ENCODE data around the gene RAPSN.

Gene RAPSN

GRCh38 chr11:47469361-47470179, 20.6 kb upstream of the RAPSN start:
- Histone ChIP-seq H3K27ac (ENCODE audit: low read length, poor library complexity, severe bottlenecking) (peak overlapping the region; percentile 18), H2BK120ac (ENCODE audit: low read depth, low read length) (no peak overlapping the region), H3K4ac (ENCODE audit: low read depth in 1 of 2, low read length in 2 of 2) (no peak overlapping the region), H3K4me3 (ENCODE audit: insufficient read depth in 1 of 2, low read depth in 1 of 2, low read length in 2 of 2) (no peak overlapping the region), H3K23ac (ENCODE audit: low read length in 2 of 2) (no peak overlapping the region), H3K27me3 (ENCODE audit: control insufficient read depth in 1 of 2, insufficient read depth in 1 of 2, low read length in 2 of 2) (no peaks in the 10 kb centered on the region), H3K14ac (ENCODE audit: low read length in 2 of 2) (no peak overlapping the region), H2AK5ac (ENCODE audit: low read length, severe bottlenecking) (no peak overlapping the region), H4K8ac (ENCODE audit: low read length) (no peak overlapping the region), H3K9me3 (ENCODE audit: control insufficient read depth, low read length) (no peaks in the 10 kb centered on the region), H3K4me2 (ENCODE audit: low read length, poor library complexity, severe bottlenecking) (no peak overlapping the region), H2BK15ac (ENCODE audit: low read depth, poor library complexity, severe bottlenecking) (no peak overlapping the region), H3K4me1 (ENCODE audit: control insufficient read depth, insufficient read depth, low read depth, low read length) (peaks cover 26% of the 10 kb centered on the region), H2BK5ac (ENCODE audit: low read depth, low read length, poor library complexity, severe bottlenecking) (no peak overlapping the region), H3K79me1 (replicated peaks; ENCODE audit: low read length, poor library complexity, severe bottlenecking) (peaks cover 12% of the 10 kb centered on the region), H2BK12ac (ENCODE audit: low read length in 2 of 2) (no peak overlapping the region), H3K18ac (ENCODE audit: low read depth in 1 of 2, low read length in 2 of 2) (no peak overlapping the region), H3K36me3 (ENCODE audit: control insufficient read depth in 1 of 2, insufficient read depth in 2 of 2, low read depth in 1 of 2, low read length in 2 of 2) (peaks cover 41 to 73% of the 10 kb centered on the region in 2 experiments), H3K9ac (ENCODE audit: low read length) (no peak overlapping the region), H4K91ac (ENCODE audit: low read length) (no peak overlapping the region), H2AFZ (ENCODE audit: low read depth, low read length) (no peak overlapping the region)
- WGBS, result 95% methylated on average over 7 of the region's 7 CpGs
- DNase-seq, result no peak

DNA sequence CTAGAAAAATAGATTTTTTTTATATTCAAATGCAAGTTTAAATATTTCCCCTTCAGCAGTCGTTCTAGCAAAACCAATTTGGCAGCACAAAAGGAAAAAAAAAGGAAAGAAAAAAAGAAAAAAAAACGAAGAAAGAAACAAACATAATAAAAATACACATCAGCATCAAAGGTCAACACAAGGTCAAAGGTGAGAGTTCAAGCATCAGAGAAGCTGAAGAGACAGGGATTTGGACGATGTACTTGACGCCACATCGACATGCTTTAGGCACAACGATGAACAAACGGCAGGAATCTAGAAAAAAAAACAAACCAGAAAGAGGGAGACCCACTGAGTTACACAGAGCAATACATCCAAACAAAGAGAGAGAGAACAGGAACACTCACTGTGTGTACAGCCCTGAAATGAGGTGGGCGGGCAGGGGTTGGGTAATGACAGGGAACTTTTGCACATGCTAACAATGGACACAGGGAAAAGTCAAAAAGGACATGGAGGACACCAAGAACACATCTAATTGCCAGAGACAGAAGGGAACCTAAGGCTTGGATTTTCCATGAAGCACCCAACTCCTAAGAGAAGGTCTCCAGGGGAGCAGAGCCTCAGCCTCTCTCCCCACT, 19.8 kb upstream of the RAPSN start:
- Histone ChIP-seq H4K91ac (ENCODE audit: low read length) (no peak overlapping the region), H3K27ac (ENCODE audit: low read length, poor library complexity, severe bottlenecking) (peak overlapping the region; percentile 18), H2BK5ac (ENCODE audit: low read depth, low read length, poor library complexity, severe bottlenecking) (no peak overlapping the region), H3K18ac (ENCODE audit: low read depth in 1 of 2, low read length in 2 of 2) (no peak overlapping the region), H3K27me3 (ENCODE audit: control insufficient read depth in 1 of 2, insufficient read depth in 1 of 2, low read length in 2 of 2) (no peaks in the 10 kb centered on the region), H4K8ac (ENCODE audit: low read length) (no peak overlapping the region), H3K4me3 (ENCODE audit: insufficient read depth in 1 of 2, low read depth in 1 of 2, low read length in 2 of 2) (no peak overlapping the region), H2BK12ac (ENCODE audit: low read length in 2 of 2) (no peak overlapping the region), H2BK120ac (ENCODE audit: low read depth, low read length) (no peak overlapping the region), H3K14ac (ENCODE audit: low read length in 2 of 2) (no peak overlapping the region), H3K23ac (ENCODE audit: low read length in 2 of 2) (no peak overlapping the region), H3K36me3 (ENCODE audit: control insufficient read depth in 1 of 2, insufficient read depth in 2 of 2, low read depth in 1 of 2, low read length in 2 of 2) (peaks cover 45 to 70% of the 10 kb centered on the region in 2 experiments), H2BK15ac (ENCODE audit: low read depth, poor library complexity, severe bottlenecking) (no peak overlapping the region), H3K9ac (ENCODE audit: low read length) (no peak overlapping the region), H3K4me2 (ENCODE audit: low read length, poor library complexity, severe bottlenecking) (no peak overlapping the region), H3K9me3 (ENCODE audit: control insufficient read depth, low read length) (no peaks in the 10 kb centered on the region), H3K4ac (ENCODE audit: low read depth in 1 of 2, low read length in 2 of 2) (no peak overlapping the region), H3K4me1 (ENCODE audit: control insufficient read depth, insufficient read depth, low read depth, low read length) (peaks cover 32% of the 10 kb centered on the region), H3K79me1 (replicated peaks; ENCODE audit: low read length, poor library complexity, severe bottlenecking) (peaks cover 12% of the 10 kb centered on the region), H2AFZ (ENCODE audit: low read depth, low read length) (no peak overlapping the region), H2AK5ac (ENCODE audit: low read length, severe bottlenecking) (no peak overlapping the region)
- WGBS, result 83% methylated on average over 6 of the region's 8 CpGs
- DNase-seq, result no peak

DNA sequence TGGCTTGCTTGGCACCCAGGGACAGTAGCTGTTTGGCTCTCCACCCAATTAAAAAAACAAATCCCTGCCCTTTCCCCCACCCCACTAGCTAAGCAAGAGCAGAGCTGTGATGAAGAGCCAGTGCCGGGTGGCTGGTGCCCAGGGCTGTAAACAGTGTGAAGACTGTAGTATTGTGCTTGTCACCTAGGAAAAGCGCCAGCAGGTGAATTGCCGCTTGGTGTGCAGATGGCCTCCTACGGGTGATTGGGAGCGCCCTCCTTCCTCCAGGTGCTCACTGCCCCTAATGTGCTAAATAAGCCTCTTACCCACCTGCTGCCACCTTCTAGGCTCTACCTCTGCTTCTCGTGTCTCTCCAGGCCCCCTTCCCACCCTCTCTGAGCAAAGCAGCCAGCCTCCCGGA, 18.4 kb upstream of the RAPSN start:
- 91% methylated on average over 7 of the region's 7 CpGs for WGBS
- H2BK12ac ChIP-seq (ENCODE audit: low read length in 2 of 2), result no peak overlapping the region
- peak overlapping the region in 1 of 2 experiments; percentile 61 for H3K4me3 ChIP-seq (ENCODE audit: insufficient read depth in 1 of 2, low read depth in 1 of 2, low read length in 2 of 2)

GRCh38 chr11:47466701-47467250, 17.8 kb upstream of the RAPSN start:
- no peak overlapping the region for H2AFZ ChIP-seq (ENCODE audit: low read depth, low read length)
- H3K4me1 ChIP-seq (ENCODE audit: control insufficient read depth, insufficient read depth, low read depth, low read length), result peaks cover 32% of the 10 kb centered on the region
- DNase-seq, result no peak
- H2BK15ac ChIP-seq (ENCODE audit: low read depth, poor library complexity, severe bottlenecking), result no peak overlapping the region
- H4K8ac ChIP-seq (ENCODE audit: low read length), result no peak overlapping the region
- no peak overlapping the region for H2AK5ac ChIP-seq (ENCODE audit: low read length, severe bottlenecking)
- H2BK120ac ChIP-seq (ENCODE audit: low read depth, low read length), result no peak overlapping the region
- no peaks in the 10 kb centered on the region for H3K9me3 ChIP-seq (ENCODE audit: control insufficient read depth, low read length)
- peak overlapping the region in 1 of 2 experiments; percentile 23 for H2BK12ac ChIP-seq (ENCODE audit: low read length in 2 of 2)
- H3K18ac ChIP-seq (ENCODE audit: low read depth in 1 of 2, low read length in 2 of 2), result peak overlapping the region in 1 of 2 experiments; percentile 64
- H3K4ac ChIP-seq (ENCODE audit: low read depth in 1 of 2, low read length in 2 of 2), result no peak overlapping the region
- H3K27me3 ChIP-seq (ENCODE audit: control insufficient read depth in 1 of 2, insufficient read depth in 1 of 2, low read length in 2 of 2), result no peaks in the 10 kb centered on the region
- H4K91ac ChIP-seq (ENCODE audit: low read length), result no peak overlapping the region
- peak overlapping the region in 1 of 2 experiments; percentile 61 for H3K4me3 ChIP-seq (ENCODE audit: insufficient read depth in 1 of 2, low read depth in 1 of 2, low read length in 2 of 2)
- H3K9ac ChIP-seq (ENCODE audit: low read length), result peak overlapping the region; percentile 81
- H3K79me1 ChIP-seq (replicated peaks; ENCODE audit: low read length, poor library complexity, severe bottlenecking), result peaks cover 15% of the 10 kb centered on the region
- peak overlapping the region; percentile 72 for H3K27ac ChIP-seq (ENCODE audit: low read length, poor library complexity, severe bottlenecking)
- WGBS, result 87% methylated on average over 4 of the region's 4 CpGs
- no peak overlapping the region for H2BK5ac ChIP-seq (ENCODE audit: low read depth, low read length, poor library complexity, severe bottlenecking)
- H3K23ac ChIP-seq (ENCODE audit: low read length in 2 of 2), result peak overlapping the region in 1 of 2 experiments; percentile 32
- no peak overlapping the region for H3K14ac ChIP-seq (ENCODE audit: low read length in 2 of 2)
- peaks cover 43 to 60% of the 10 kb centered on the region in 2 experiments for H3K36me3 ChIP-seq (ENCODE audit: control insufficient read depth in 1 of 2, insufficient read depth in 2 of 2, low read depth in 1 of 2, low read length in 2 of 2)
- H3K4me2 ChIP-seq (ENCODE audit: low read length, poor library complexity, severe bottlenecking), result peak overlapping the region; percentile 18

More for the DNA sequence above, 18.4 kb upstream of the RAPSN start:
- peak overlapping the region; percentile 72 for H3K27ac ChIP-seq (ENCODE audit: low read length, poor library complexity, severe bottlenecking)
- no peak overlapping the region for H2AFZ ChIP-seq (ENCODE audit: low read depth, low read length)
- H2BK15ac ChIP-seq (ENCODE audit: low read depth, poor library complexity, severe bottlenecking), result no peak overlapping the region
- H4K91ac ChIP-seq (ENCODE audit: low read length), result no peak overlapping the region
- peak overlapping the region in 1 of 2 experiments; percentile 89 for H3K23ac ChIP-seq (ENCODE audit: low read length in 2 of 2)
- no peak for DNase-seq
- no peak overlapping the region for H3K4me2 ChIP-seq (ENCODE audit: low read length, poor library complexity, severe bottlenecking)
- no peak overlapping the region for H4K8ac ChIP-seq (ENCODE audit: low read length)
- H3K9me3 ChIP-seq (ENCODE audit: control insufficient read depth, low read length), result no peaks in the 10 kb centered on the region
- peaks cover 17% of the 10 kb centered on the region for H3K79me1 ChIP-seq (replicated peaks; ENCODE audit: low read length, poor library complexity, severe bottlenecking)
- H2BK5ac ChIP-seq (ENCODE audit: low read depth, low read length, poor library complexity, severe bottlenecking), result no peak overlapping the region
- H3K9ac ChIP-seq (ENCODE audit: low read length), result peak overlapping the region; percentile 81
- no peak overlapping the region for H2BK120ac ChIP-seq (ENCODE audit: low read depth, low read length)
- no peak overlapping the region for H3K18ac ChIP-seq (ENCODE audit: low read depth in 1 of 2, low read length in 2 of 2)
- no peaks in the 10 kb centered on the region for H3K27me3 ChIP-seq (ENCODE audit: control insufficient read depth in 1 of 2, insufficient read depth in 1 of 2, low read length in 2 of 2)
- H3K36me3 ChIP-seq (ENCODE audit: control insufficient read depth in 1 of 2, insufficient read depth in 2 of 2, low read depth in 1 of 2, low read length in 2 of 2), result peaks cover 45 to 62% of the 10 kb centered on the region in 2 experiments
- no peak overlapping the region for H3K4ac ChIP-seq (ENCODE audit: low read depth in 1 of 2, low read length in 2 of 2)
- H3K14ac ChIP-seq (ENCODE audit: low read length in 2 of 2), result no peak overlapping the region
- peak overlapping the region; percentile 61 for H2AK5ac ChIP-seq (ENCODE audit: low read length, severe bottlenecking)
- peaks cover 32% of the 10 kb centered on the region for H3K4me1 ChIP-seq (ENCODE audit: control insufficient read depth, insufficient read depth, low read depth, low read length)
